HG02763 (cell line): Measurements from ENCODE around the gene DNM1L.
"Not testable (repeated sequence)": the region's sequence is repeated elsewhere in the genome, so short reads cannot be mapped to it uniquely, and the experiment has no call there.

Experiments used
- ATAC-seq: cut with Tn5 transposase; IDR thresholded peaks from one replicate; pipeline ENCODE4 v1.9.1; 2021; ENCODE audit warnings: mild to moderate bottlenecking, moderate library complexity; ENCODE audit not compliant: unreplicated experiment

Gene DNM1L

GRCh38 chr12:32695787-32696186 is 16.7 kb downstream of the DNM1L start:
- no peak for ATAC-seq

- ATAC-seq, result no peak
Observed at GRCh38 chr12:32697445-32697844, 18.3 kb downstream of the DNM1L start.

- ATAC-seq, result no peak
Observed at GRCh38 chr12:32698285-32698684, 19.2 kb downstream of the DNM1L start.

- not testable (repeated sequence) for ATAC-seq
Observed at GRCh38 chr12:32699437-32699836, 20.3 kb downstream of the DNM1L start.

GRCh38 chr12:32702473-32702872 is 23.4 kb downstream of the DNM1L start:
- no peak for ATAC-seq

- ATAC-seq, result no peak
Observed at GRCh38 chr12:32702946-32703345, 23.8 kb downstream of the DNM1L start.

GRCh38 chr12:32705783-32706182 is 26.7 kb downstream of the DNM1L start:
- ATAC-seq, result no peak

- ATAC-seq, result no peak
Observed at GRCh38 chr12:32706335-32707024, 27.4 kb downstream of the DNM1L start.

GRCh38 chr12:32708926-32709325 is 29.8 kb downstream of the DNM1L start:
- no peak for ATAC-seq

GRCh38 chr12:32714772-32715171 is 35.7 kb downstream of the DNM1L start:
- ATAC-seq, result no peak

GRCh38 chr12:32718926-32719325 is 39.8 kb downstream of the DNM1L start:
- no peak for ATAC-seq

- ATAC-seq, result not testable (repeated sequence)
Observed at GRCh38 chr12:32725308-32725707, 46.2 kb downstream of the DNM1L start.

- no peak for ATAC-seq
Observed at GRCh38 chr12:32726286-32726685, 47.2 kb downstream of the DNM1L start.

GRCh38 chr12:32727237-32727636 is 48.1 kb downstream of the DNM1L start:
- ATAC-seq, result no peak

- no peak for ATAC-seq
Observed at GRCh38 chr12:32734952-32735351, 55.9 kb downstream of the DNM1L start.

- no peak for ATAC-seq
Observed at GRCh38 chr12:32736445-32736844, 57.3 kb downstream of the DNM1L start.

GRCh38 chr12:32737715-32738114 is 58.6 kb downstream of the DNM1L start:
- ATAC-seq, result no peak

- no peak for ATAC-seq
Observed at GRCh38 chr12:32739279-32739678, 60.2 kb downstream of the DNM1L start.

GRCh38 chr12:32742133-32742532 is 63.0 kb downstream of the DNM1L start:
- no peak for ATAC-seq

GRCh38 chr12:32743264-32743663 is 64.2 kb downstream of the DNM1L start:
- no peak for ATAC-seq

- ATAC-seq, result no peak
Observed at GRCh38 chr12:32753605-32754004, 74.5 kb downstream of the DNM1L start.

GRCh38 chr12:32754111-32754510 is 75.0 kb downstream of the DNM1L start:
- no peak for ATAC-seq

GRCh38 chr12:32755051-32755653 is 76.1 kb downstream of the DNM1L start:
- peak; percentile 71 for ATAC-seq
